HUES48 (cell line): Measurements from ENCODE around the gene WWC1.

ENCODE experiments used
- H3K27ac ChIP-seq: one replicate; pipeline ENCODE4 v1.7.0; 2013; ENCODE audit warnings: low read depth, low read length, inconsistent platforms
- H3K27me3 ChIP-seq: 2 replicates; pipeline ENCODE4 v1.6.1; 2013; ENCODE audit warnings: mild to moderate bottlenecking, low read length; ENCODE audit not compliant: control insufficient read depth, insufficient read depth
- H3K36me3 ChIP-seq: 2 replicates; pipeline ENCODE4 v1.6.1; 2013; ENCODE audit warnings: low read length; ENCODE audit not compliant: control insufficient read depth, insufficient read depth
- H3K4me1 ChIP-seq: 2 replicates; pipeline ENCODE4 v1.6.1; 2013; ENCODE audit warnings: mild to moderate bottlenecking, low read length; ENCODE audit not compliant: control insufficient read depth, insufficient read depth
- H3K4me3 ChIP-seq: 2 replicates; pipeline ENCODE4 v1.5.1; 2013; ENCODE audit warnings: mild to moderate bottlenecking, low read depth, low read length
- H3K9ac ChIP-seq: 2 replicates; pipeline ENCODE4 v1.6.1; 2013; ENCODE audit warnings: mild to moderate bottlenecking, low read depth, low read length, moderate library complexity
- H3K9me3 ChIP-seq: 2 replicates; pipeline ENCODE4 v1.6.1; 2013; ENCODE audit warnings: low read length; ENCODE audit not compliant: control insufficient read depth, insufficient read depth

The WWC1 gene

DNA sequence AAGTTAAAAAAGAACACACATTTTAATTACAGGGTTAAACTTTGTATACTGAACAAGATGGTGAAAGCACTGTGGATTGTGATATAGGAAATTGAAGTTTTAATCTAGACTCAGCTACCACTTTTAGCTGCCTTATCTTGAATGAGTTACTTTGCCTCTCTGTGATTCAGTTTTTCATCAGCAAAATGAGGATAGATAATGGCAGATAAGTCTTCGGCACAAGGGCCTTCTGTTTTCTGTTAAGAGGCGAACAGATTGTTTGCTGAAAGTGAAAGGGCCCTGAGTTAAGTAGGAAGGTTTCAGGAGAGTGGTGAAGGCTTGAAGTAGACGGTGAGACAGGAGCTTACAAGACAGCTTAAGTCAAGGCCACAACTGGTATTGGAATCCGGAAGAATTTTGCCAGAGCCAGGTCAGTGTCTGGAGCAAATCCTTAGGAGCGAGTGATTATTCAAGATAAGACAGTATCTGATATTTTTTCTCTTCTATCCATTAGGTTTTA, 202.7 kb downstream of the WWC1 start:
- H3K4me1 ChIP-seq: no peaks in the 10 kb centered on the region
- no peaks in the 10 kb centered on the region for H3K9me3 ChIP-seq
- no peak overlapping the region for H3K9ac ChIP-seq
- H3K36me3 ChIP-seq: peaks cover 99% of the 10 kb centered on the region
- no peak overlapping the region for H3K27ac ChIP-seq
- H3K27me3 ChIP-seq: no peaks in the 10 kb centered on the region
- H3K4me3 ChIP-seq: no peak overlapping the region

DNA sequence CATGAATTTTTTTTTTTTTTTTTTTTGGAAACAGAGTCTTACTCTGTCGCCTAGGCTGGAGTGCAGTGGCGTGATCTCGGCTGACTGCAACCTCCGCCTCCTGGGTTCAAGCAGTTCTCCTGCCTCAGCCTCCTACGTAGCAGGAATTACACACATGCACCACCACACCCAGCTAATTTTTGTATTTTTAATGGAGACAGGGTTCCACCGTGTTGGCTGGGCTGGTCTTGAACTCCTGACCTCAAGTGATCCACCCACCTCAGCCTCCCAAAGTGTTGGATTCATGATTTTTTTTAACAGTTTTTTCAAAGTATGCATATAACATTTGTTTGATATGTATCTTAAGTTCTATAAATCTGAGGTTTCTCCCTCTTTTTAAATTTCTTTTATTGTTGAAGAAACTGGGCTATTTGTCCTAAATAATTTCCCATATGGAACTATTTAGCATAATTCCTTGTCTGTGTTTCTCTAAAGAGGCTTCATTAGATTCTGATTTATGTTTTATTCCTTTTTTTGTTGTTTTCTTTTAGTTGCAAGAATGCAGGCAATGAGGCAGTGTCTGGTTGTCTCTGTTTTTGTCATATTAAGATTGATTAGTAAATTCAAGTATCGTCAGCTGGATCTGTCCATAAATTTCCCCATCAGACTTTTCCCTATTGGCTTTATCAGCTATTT, 211.3 kb downstream of the WWC1 start:
- no peak overlapping the region for H3K4me3 ChIP-seq
- H3K27ac ChIP-seq: no peak overlapping the region
- no peak overlapping the region for H3K9ac ChIP-seq
- no peaks in the 10 kb centered on the region for H3K27me3 ChIP-seq
- H3K4me1 ChIP-seq: no peaks in the 10 kb centered on the region
- peaks cover 93% of the 10 kb centered on the region for H3K36me3 ChIP-seq
- no peaks in the 10 kb centered on the region for H3K9me3 ChIP-seq

DNA sequence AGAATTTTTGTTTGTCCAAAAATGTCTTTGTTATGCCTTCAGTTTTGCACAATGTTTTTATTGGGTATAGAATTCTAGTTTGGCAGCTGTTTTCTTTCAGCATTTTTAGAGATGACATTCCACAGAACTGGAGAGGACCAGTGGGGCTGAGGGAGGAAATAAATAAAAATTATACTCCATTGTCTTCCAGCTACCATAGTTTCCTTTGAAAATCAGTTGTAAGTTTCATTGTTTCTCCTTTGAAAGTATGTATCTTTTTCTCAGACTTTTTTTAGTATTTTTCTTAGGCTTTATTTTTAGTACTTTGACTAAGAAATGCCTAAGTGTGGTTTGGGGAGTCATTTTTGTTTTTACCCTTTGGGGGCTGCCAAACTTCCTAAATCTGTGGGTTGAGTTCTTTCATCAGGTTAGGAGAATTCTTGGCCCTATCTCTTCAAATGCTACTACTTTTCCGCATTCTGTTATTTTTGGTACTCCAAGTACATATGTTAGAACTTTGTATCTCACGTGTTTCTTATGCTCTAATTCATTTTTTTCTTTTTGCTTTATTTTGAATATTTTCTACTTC, 222.5 kb downstream of the WWC1 start:
- Histone ChIP-seq H3K36me3 (peaks cover 99% of the 10 kb centered on the region), H3K27ac (no peak overlapping the region), H3K4me1 (no peaks in the 10 kb centered on the region), H3K9me3 (no peaks in the 10 kb centered on the region), H3K4me3 (no peak overlapping the region), H3K9ac (no peak overlapping the region), H3K27me3 (no peaks in the 10 kb centered on the region)
